GM12878 (cell line): ENCODE data around the gene DDX31.

Experiments used
- NFIC ChIP-seq: IDR thresholded peaks from 2 replicates; pipeline ENCODE4 v1.6.1; 2012; ENCODE audit warnings: low read depth, mild to moderate bottlenecking, inconsistent platforms, low read length, moderate library complexity
- POLR2A ChIP-seq: IDR thresholded peaks from 2 replicates; pipeline ENCODE4 v1.6.1; 2011; ENCODE audit warnings: low read depth, mild to moderate bottlenecking, low read length
- POU2F2 ChIP-seq: IDR thresholded peaks from 3 replicates; pipeline ENCODE4 v1.6.1; 2011; ENCODE audit warnings: low read depth, mild to moderate bottlenecking, low read length, borderline replicate concordance

DNA sequence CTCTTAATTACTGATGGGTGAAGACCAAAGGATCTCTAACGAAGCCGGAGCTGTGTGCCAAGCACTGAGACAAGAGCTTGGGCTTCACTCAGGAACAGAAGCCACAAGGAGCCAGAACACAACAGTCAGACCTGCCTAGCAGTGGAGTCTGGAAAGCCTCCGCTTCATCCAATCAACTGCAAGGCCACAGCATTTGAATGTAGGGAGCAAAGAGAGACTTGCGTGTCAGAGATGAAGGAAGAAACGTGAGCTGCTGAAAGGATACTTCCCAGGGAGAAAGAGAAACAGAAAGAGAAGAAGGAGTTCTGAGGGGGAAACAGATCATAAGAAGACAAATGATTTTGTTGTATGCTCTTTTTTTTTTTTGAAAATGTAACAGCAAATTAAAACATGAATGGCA, 43.5 kb downstream of the DDX31 start:
- TF ChIP-seq NFIC (no peak), POU2F2 (no peak), POLR2A (no peak)
